Amygdala (tissue), 56 donors: Measurements from ENCODE around the gene RGS9BP.
A peak's percentile ranks its signal among the peaks of the same experiment; 100 is the strongest.
"Not testable (repeated sequence)": the region's sequence is repeated elsewhere in the genome, so short reads cannot be mapped to it uniquely, and the experiment has no call there.

Source experiments
- DNase-seq, 56 donors: peaks; one replicate each; lab custom pipeline; 2025; lab: John Stamatoyannopoulos, UW

RGS9BP gene

GRCh38 chr19:32675720-32676185, at the start of gene RGS9BP:
Gene RGS9BP (plus strand): TSS chr19:32675848. CDS start chr19:32676264, 416 bp downstream.
- DNase-seq = peak in 48 of 56 donors; percentile 35 to 82 (median 65)

- DNase-seq = no peak
Observed at GRCh38 chr19:32626969-32627368, 48.7 kb upstream of the RGS9BP start.

- DNase-seq = no peak
Observed at GRCh38 chr19:32627714-32628270, 47.9 kb upstream of the RGS9BP start.

- no peak for DNase-seq
Observed at GRCh38 chr19:32630338-32630737, 45.3 kb upstream of the RGS9BP start.

- DNase-seq = no peak
Observed at GRCh38 chr19:32631381-32631780, 44.3 kb upstream of the RGS9BP start.

GRCh38 chr19:32637480-32637879, 38.2 kb upstream of the RGS9BP start:
- no peak for DNase-seq

- no peak for DNase-seq
Observed at GRCh38 chr19:32638625-32639024, 37.0 kb upstream of the RGS9BP start.

GRCh38 chr19:32642771-32643170, 32.9 kb upstream of the RGS9BP start:
- DNase-seq = no peak

GRCh38 chr19:32646556-32646955, 29.1 kb upstream of the RGS9BP start:
- no peak for DNase-seq

GRCh38 chr19:32647361-32647760, 28.3 kb upstream of the RGS9BP start:
- no peak for DNase-seq

GRCh38 chr19:32649751-32650150, 25.9 kb upstream of the RGS9BP start:
- peak in 4 of 56 donors; percentile 6 to 18 (median 14) for DNase-seq

- no peak for DNase-seq
Observed at GRCh38 chr19:32650671-32651070, 25.0 kb upstream of the RGS9BP start.

- DNase-seq = peak in 36 of 56 donors; percentile 3 to 72 (median 41)
Observed at GRCh38 chr19:32651729-32652140, 23.9 kb upstream of the RGS9BP start.

- not testable (repeated sequence) for DNase-seq
Observed at GRCh38 chr19:32652331-32652730, 23.3 kb upstream of the RGS9BP start.

GRCh38 chr19:32652894-32653598, 22.6 kb upstream of the RGS9BP start:
- peak in 32 of 56 donors; percentile 5 to 70 (median 29) for DNase-seq

- no peak for DNase-seq
Observed at GRCh38 chr19:32653599-32653915, 22.1 kb upstream of the RGS9BP start.

GRCh38 chr19:32656379-32656778, 19.3 kb upstream of the RGS9BP start:
- DNase-seq = not testable (repeated sequence)

GRCh38 chr19:32658075-32658474, 17.6 kb upstream of the RGS9BP start:
- DNase-seq = no peak

GRCh38 chr19:32658527-32658926, 17.1 kb upstream of the RGS9BP start:
- no peak for DNase-seq

- DNase-seq = peak in 1 of 56 donors; percentile 6
Observed at GRCh38 chr19:32661318-32661717, 14.3 kb upstream of the RGS9BP start.

- DNase-seq = no peak
Observed at GRCh38 chr19:32662186-32662585, 13.5 kb upstream of the RGS9BP start.

GRCh38 chr19:32666084-32666483, 9.6 kb upstream of the RGS9BP start:
- DNase-seq = no peak
